GM18951 (cell line): ENCODE data around the gene NR3C1.
"Not testable (repeated sequence)": the region's sequence is repeated elsewhere in the genome, so short reads cannot be mapped to it uniquely, and the experiment has no call there.

Experiments
- POLR2A ChIP-seq: IDR thresholded peaks from 4 replicates; pipeline ENCODE4 v1.6.1; 2011; ENCODE audit warnings: mild to moderate bottlenecking; ENCODE audit not compliant: insufficient read length, insufficient read depth; ENCODE audit errors: extremely low read depth
- in situ Hi-C: fragments of 300-500 bp; cut with MboI; formaldehyde crosslinking; loops from one replicate; pipeline ENCODE4 v1.12.0; 2022; ENCODE audit warnings: low sequenced_read_pairs, mixed read lengths, inconsistent platforms; ENCODE audit not compliant: unreplicated experiment

The NR3C1 gene

GRCh38 chr5:143341807-143342570 lies 61.5 kb downstream of the NR3C1 start:
- in situ Hi-C loops, result no loop called here
- TF ChIP-seq POLR2A, result no peak

- no peak for TF ChIP-seq POLR2A
- in situ Hi-C loops, result no loop called here
Measured at GRCh38 chr5:143340891-143341685, 62.4 kb downstream of the NR3C1 start.

GRCh38 chr5:143338658-143339366 lies 64.7 kb downstream of the NR3C1 start:
- no peak for TF ChIP-seq POLR2A
- in situ Hi-C loops, result no loop called here

- in situ Hi-C loops, result no loop called here
- no peak for TF ChIP-seq POLR2A
Measured at GRCh38 chr5:143337946-143338345, 65.5 kb downstream of the NR3C1 start.

- no peak for TF ChIP-seq POLR2A
- in situ Hi-C loops, result no loop called here
Measured at GRCh38 chr5:143336485-143336884, 67.0 kb downstream of the NR3C1 start.

- TF ChIP-seq POLR2A, result no peak
- in situ Hi-C loops, result no loop called here
Measured at GRCh38 chr5:143334903-143335302, 68.6 kb downstream of the NR3C1 start.

GRCh38 chr5:143334380-143334779 lies 69.1 kb downstream of the NR3C1 start:
- in situ Hi-C loops, result not testable (repeated sequence)

- in situ Hi-C loops, result no loop called here
- TF ChIP-seq POLR2A, result no peak
Measured at GRCh38 chr5:143331956-143332355, 71.5 kb downstream of the NR3C1 start.

GRCh38 chr5:143329843-143330242 lies 73.6 kb downstream of the NR3C1 start:
- TF ChIP-seq POLR2A, result no peak
- in situ Hi-C loops, result no loop called here

- in situ Hi-C loops, result no loop called here
- no peak for TF ChIP-seq POLR2A
Measured at GRCh38 chr5:143328589-143329220, 74.8 kb downstream of the NR3C1 start.

- in situ Hi-C loops, result not testable (repeated sequence)
Measured at GRCh38 chr5:143325086-143325485, 78.4 kb downstream of the NR3C1 start.

GRCh38 chr5:143322931-143323630 lies 80.4 kb downstream of the NR3C1 start:
- in situ Hi-C loops, result not testable (repeated sequence)

GRCh38 chr5:143322176-143322575 lies 81.3 kb downstream of the NR3C1 start:
- in situ Hi-C loops, result no loop called here
- no peak for TF ChIP-seq POLR2A
